ENCODE results near the gene CHD1L.
"Not testable (repeated sequence)": the region's sequence is repeated elsewhere in the genome, so short reads cannot be mapped to it uniquely, and the experiment has no call there.

DNA sequence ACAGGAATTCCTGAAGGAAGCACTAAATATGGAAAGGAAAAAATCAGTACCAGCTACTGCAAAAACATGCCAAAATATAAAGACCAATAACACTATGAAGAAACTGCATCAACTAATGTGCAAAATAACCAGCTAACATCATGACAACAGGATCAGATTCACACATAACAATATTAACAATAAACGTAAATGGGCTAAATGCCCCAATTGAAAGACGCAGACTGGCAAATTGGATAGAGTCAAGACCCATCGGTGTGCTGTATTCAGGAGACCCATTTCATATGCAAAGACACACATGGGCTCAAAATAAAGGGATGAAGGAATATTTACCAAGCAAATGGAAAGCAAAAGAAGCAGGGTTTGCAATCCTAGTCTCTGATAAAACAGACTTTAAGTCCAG, 63.3 kb downstream of the CHD1L start:
- TF ChIP-seq CTCF (IDR thresholded peaks at IDR 0.05; ENCODE audit: low read length); EZH2 (optimal IDR thresholded peaks at IDR 0.05; ENCODE audit: low read depth, low read length): not testable (repeated sequence)

Data from MM.1S (cell line).